Measurements from ENCODE around the gene ZMYND11. TPM values are rescaled to one million over a fixed set of nuclear protein-coding genes. Genes with fewer than 3 reads are reported as not detected.

ZMYND11 gene
- total RNA-seq, 2 donors from 2014 or later, result 34.2 to 37.7 TPM

DNA sequence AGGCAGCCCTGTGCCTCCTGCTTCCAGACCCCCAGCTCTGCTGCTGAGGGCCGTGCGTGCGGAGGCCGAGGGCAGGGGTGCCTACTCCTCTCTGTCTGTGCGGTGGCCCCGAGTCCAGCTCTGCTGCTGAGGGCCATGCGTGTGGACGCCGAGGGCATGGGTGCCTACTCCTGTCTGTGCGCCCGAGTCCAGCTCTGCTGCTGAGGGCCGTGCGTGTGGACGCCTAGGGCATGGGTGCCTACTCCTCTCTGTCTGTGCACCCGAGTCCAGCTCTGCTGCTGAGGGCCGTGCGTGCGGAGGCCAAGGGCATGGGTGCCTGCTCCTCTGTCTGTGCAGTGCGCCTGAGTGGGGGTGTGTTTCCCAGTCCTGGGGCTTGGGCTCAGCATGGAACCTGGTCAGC, 142.7 kb downstream of the ZMYND11 start:
- H3K4me3 Mint-ChIP-seq, result no peak overlapping the region
- TF ChIP-seq, protein P1, sequence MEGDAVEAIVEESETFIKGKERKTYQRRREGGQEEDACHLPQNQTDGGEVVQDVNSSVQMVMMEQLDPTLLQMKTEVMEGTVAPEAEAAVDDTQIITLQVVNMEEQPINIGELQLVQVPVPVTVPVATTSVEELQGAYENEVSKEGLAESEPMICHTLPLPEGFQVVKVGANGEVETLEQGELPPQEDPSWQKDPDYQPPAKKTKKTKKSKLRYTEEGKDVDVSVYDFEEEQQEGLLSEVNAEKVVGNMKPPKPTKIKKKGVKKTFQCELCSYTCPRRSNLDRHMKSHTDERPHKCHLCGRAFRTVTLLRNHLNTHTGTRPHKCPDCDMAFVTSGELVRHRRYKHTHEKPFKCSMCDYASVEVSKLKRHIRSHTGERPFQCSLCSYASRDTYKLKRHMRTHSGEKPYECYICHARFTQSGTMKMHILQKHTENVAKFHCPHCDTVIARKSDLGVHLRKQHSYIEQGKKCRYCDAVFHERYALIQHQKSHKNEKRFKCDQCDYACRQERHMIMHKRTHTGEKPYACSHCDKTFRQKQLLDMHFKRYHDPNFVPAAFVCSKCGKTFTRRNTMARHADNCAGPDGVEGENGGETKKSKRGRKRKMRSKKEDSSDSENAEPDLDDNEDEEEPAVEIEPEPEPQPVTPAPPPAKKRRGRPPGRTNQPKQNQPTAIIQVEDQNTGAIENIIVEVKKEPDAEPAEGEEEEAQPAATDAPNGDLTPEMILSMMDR (conservative IDR thresholded peaks at IDR 0.05), result no peak
- Histone ChIP-seq H3K36me3 (ENCODE audit: control insufficient read depth, insufficient read depth, low read length) (peaks cover 30% of the 10 kb centered on the region), H3K4me1 (ENCODE audit: control insufficient read depth, insufficient read depth, low read length) (no peaks in the 10 kb centered on the region), H3K27me3 (ENCODE audit: control insufficient read depth, insufficient read depth, low read length, poor library complexity, severe bottlenecking) (no peaks in the 10 kb centered on the region), H3K27ac (ENCODE audit: low read depth, low read length) (no peak overlapping the region), H3K9ac (ENCODE audit: extremely low read depth, low read length, poor library complexity, severe bottlenecking) (no peak overlapping the region), H3K4me3 (ENCODE audit: low read length) (no peak overlapping the region), H3K9me3 (ENCODE audit: control insufficient read depth, low read length) (no peaks in the 10 kb centered on the region)
- no peak for DNase-seq
- 95 to 98% methylated on average over 17 to 19 of the region's 19 CpGs for WGBS, 2 experiments (ENCODE audit: insufficient coverage in 1 of 2, insufficient read length in 1 of 2)
- no peaks in the 10 kb centered on the region for H3K9me3 Mint-ChIP-seq
- no peaks in the 10 kb centered on the region for H3K27me3 Mint-ChIP-seq (ENCODE audit: insufficient read depth)
- H3K36me3 Mint-ChIP-seq (ENCODE audit: low read depth), result peaks cover 27% of the 10 kb centered on the region
- H3K27ac Mint-ChIP-seq, result no peak overlapping the region
- no peaks in the 10 kb centered on the region for H3K4me1 Mint-ChIP-seq

DNA sequence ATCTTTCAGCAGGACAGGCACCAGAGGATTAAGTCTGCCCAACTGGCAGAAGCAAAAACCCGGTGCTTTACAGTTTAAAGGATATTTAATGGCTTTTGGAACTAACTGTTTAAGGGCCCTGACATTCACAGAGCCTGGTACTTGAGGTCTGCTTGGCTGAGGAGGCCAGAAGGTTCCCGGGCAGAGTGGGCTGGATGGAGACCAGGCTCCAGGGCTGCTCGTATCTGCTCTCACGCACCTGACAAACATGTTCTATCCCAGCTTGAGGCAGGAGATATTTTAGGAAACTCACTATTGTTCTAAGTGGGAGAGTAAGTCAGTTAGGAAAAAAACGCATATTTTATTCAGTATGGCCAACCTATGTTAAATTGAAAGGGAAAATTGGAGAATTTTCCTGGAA, 143.5 kb downstream of the ZMYND11 start:
- Histone ChIP-seq H3K9me3 (ENCODE audit: control insufficient read depth, low read length) (no peaks in the 10 kb centered on the region), H3K27ac (ENCODE audit: low read depth, low read length) (no peak overlapping the region), H3K27me3 (ENCODE audit: control insufficient read depth, insufficient read depth, low read length, poor library complexity, severe bottlenecking) (no peaks in the 10 kb centered on the region), H3K4me3 (ENCODE audit: low read length) (no peak overlapping the region), H3K4me1 (ENCODE audit: control insufficient read depth, insufficient read depth, low read length) (no peaks in the 10 kb centered on the region), H3K9ac (ENCODE audit: extremely low read depth, low read length, poor library complexity, severe bottlenecking) (no peak overlapping the region), H3K36me3 (ENCODE audit: control insufficient read depth, insufficient read depth, low read length) (peaks cover 32% of the 10 kb centered on the region)
- WGBS, 2 experiments (ENCODE audit: insufficient coverage in 1 of 2, insufficient read length in 1 of 2), result 94 to 100% methylated on average over 2 to 5 of the region's 5 CpGs
- DNase-seq, result no peak
- H3K36me3 Mint-ChIP-seq (ENCODE audit: low read depth), result peaks cover 31% of the 10 kb centered on the region
- no peaks in the 10 kb centered on the region for H3K27me3 Mint-ChIP-seq (ENCODE audit: insufficient read depth)
- H3K4me1 Mint-ChIP-seq, result no peaks in the 10 kb centered on the region
- H3K9me3 Mint-ChIP-seq, result no peaks in the 10 kb centered on the region
- TF ChIP-seq, protein P1 (conservative IDR thresholded peaks at IDR 0.05), result no peak
- no peak overlapping the region for H3K27ac Mint-ChIP-seq
- H3K4me3 Mint-ChIP-seq, result no peak overlapping the region

DNA sequence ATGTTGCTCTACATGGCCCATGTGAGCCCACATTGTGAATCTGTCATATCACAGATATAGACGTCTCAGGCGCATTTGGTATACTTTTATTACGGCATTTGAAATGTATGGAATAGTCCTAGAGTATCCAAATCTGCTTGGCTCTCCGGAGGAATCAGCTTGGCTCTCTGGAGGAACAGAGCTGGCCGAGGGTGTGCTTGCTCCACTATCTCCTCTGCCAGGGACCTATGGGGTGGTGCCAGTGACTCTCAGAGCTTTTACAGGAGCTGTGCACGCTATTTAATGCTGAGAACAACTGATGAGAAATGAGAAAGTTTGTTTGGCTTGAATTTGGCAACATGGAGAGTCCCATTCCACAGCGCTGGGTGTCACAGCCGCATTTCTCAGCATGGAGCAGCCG, 144.0 kb downstream of the ZMYND11 start:
- Mint-ChIP-seq H3K27ac (peak overlapping the region; percentile 21), H3K4me1 (no peaks in the 10 kb centered on the region), H3K4me3 (no peak overlapping the region), H3K36me3 (ENCODE audit: low read depth) (peaks cover 36% of the 10 kb centered on the region), H3K27me3 (ENCODE audit: insufficient read depth) (no peaks in the 10 kb centered on the region), H3K9me3 (no peaks in the 10 kb centered on the region)
- H3K9me3 ChIP-seq (ENCODE audit: control insufficient read depth, low read length), result no peaks in the 10 kb centered on the region
- H3K9ac ChIP-seq (ENCODE audit: extremely low read depth, low read length, poor library complexity, severe bottlenecking), result no peak overlapping the region
- WGBS, 2 experiments (ENCODE audit: insufficient coverage in 1 of 2, insufficient read length in 1 of 2), result 92 to 96% methylated on average over 7 to 9 of the region's 9 CpGs
- no peak overlapping the region for H3K4me3 ChIP-seq (ENCODE audit: low read length)
- H3K36me3 ChIP-seq (ENCODE audit: control insufficient read depth, insufficient read depth, low read length), result peaks cover 33% of the 10 kb centered on the region
- H3K4me1 ChIP-seq (ENCODE audit: control insufficient read depth, insufficient read depth, low read length), result no peaks in the 10 kb centered on the region
- no peak for DNase-seq
- H3K27ac ChIP-seq (ENCODE audit: low read depth, low read length), result no peak overlapping the region
- H3K27me3 ChIP-seq (ENCODE audit: control insufficient read depth, insufficient read depth, low read length, poor library complexity, severe bottlenecking), result no peaks in the 10 kb centered on the region
- TF ChIP-seq, protein P1 (conservative IDR thresholded peaks at IDR 0.05), result no peak
